Activated T-cell treated with anti-CD3 and anti-CD28 coated beads, Interleukin-2, amount 50 U/mL, for 48 hours (primary cell): ENCODE results near the gene KNDC1.
"Not testable (repeated sequence)": the region's sequence is repeated elsewhere in the genome, so short reads cannot be mapped to it uniquely, and the experiment has no call there.

Experiments
- DNase-seq, 2 experiments: peaks; one replicate each; pipeline ENCODE4 v3.0.0-alpha.2; 2020

The KNDC1 gene

GRCh38 chr10:133247681-133248333, 87.8 kb downstream of the KNDC1 start:
- no peak for DNase-seq

GRCh38 chr10:133248334-133248715, 88.3 kb downstream of the KNDC1 start:
- no peak for DNase-seq

GRCh38 chr10:133249094-133249780, 89.2 kb downstream of the KNDC1 start:
- no peak for DNase-seq

- DNase-seq, result no peak
Observed at GRCh38 chr10:133249975-133250754, 90.1 kb downstream of the KNDC1 start.

GRCh38 chr10:133251388-133252222, 91.6 kb downstream of the KNDC1 start:
- no peak for DNase-seq

- DNase-seq, result no peak
Observed at GRCh38 chr10:133252223-133252552, 92.2 kb downstream of the KNDC1 start.

GRCh38 chr10:133253361-133253955, 93.4 kb downstream of the KNDC1 start:
- DNase-seq, result no peak

- DNase-seq, result no peak
Observed at GRCh38 chr10:133254421-133255120, 94.6 kb downstream of the KNDC1 start.

GRCh38 chr10:133255323-133255722, 95.3 kb downstream of the KNDC1 start:
- DNase-seq, result no peak

- DNase-seq, result no peak
Observed at GRCh38 chr10:133257489-133258065, 97.6 kb downstream of the KNDC1 start.

GRCh38 chr10:133258066-133258817, 98.2 kb downstream of the KNDC1 start:
- peak; percentile 71 to 77 for DNase-seq

- DNase-seq, result peak; percentile 94
Observed at GRCh38 chr10:133258818-133259601, 99.0 kb downstream of the KNDC1 start.

- no peak for DNase-seq
Observed at GRCh38 chr10:133259602-133259989, 99.6 kb downstream of the KNDC1 start.

GRCh38 chr10:133260895-133261725, 101.1 kb downstream of the KNDC1 start:
- DNase-seq, result peak; percentile 83 to 85

- peak; percentile 91 to 92 for DNase-seq
Observed at GRCh38 chr10:133261726-133262325, 101.8 kb downstream of the KNDC1 start.

- DNase-seq, result no peak
Observed at GRCh38 chr10:133262696-133263095, 102.7 kb downstream of the KNDC1 start.

GRCh38 chr10:133263674-133264073, 103.7 kb downstream of the KNDC1 start:
- no peak for DNase-seq

GRCh38 chr10:133264461-133264860, 104.4 kb downstream of the KNDC1 start:
- DNase-seq, result no peak

GRCh38 chr10:133265052-133265451, 105.0 kb downstream of the KNDC1 start:
- DNase-seq, result not testable (repeated sequence)
